ENCODE data around the gene WASHC4. TPM values are rescaled to one million over a fixed set of nuclear protein-coding genes. Genes with fewer than 3 reads are reported as not detected.

WASHC4 gene
- total RNA-seq, 1 experiment from 2014 or later: 25.5 TPM

DNA sequence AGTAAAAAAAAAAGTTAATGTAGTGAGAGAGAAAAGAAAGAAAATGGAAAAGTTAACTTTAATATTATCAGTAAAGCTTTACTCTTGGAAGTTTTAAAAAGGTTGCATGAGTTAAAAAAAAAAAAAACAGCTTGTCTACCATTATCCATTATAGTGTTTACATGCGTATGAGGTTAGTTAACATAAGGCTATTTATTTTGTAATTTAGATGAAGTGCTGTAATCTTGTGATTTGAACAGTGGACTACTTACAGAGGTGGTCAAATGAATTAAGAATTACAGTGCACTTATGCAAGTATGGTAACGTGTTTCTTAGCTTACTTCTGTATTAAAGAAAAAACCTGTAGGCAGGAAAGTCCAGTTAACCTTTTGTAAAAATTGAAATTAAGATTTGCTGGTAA is 30.7 kb downstream of the WASHC4 start:
- H2AFZ ChIP-seq (ENCODE audit: low read depth, low read length, poor library complexity, severe bottlenecking): no peak overlapping the region
- BruUV-seq (replicated peaks): no TSS peak
- peaks cover 10 to 19% of the 10 kb centered on the region in 2 experiments for H3K36me3 ChIP-seq (ENCODE audit: control insufficient read depth in 1 of 2, insufficient read depth in 2 of 2, low read length in 2 of 2)
- ChIA-PET CTCF (no interaction called here), RAD21 (ENCODE audit: low non-redundant PET in 1 of 2, low total read pairs in 2 of 2, uncharacterized antibody in 2 of 2, unreplicated experiment in 2 of 2) (no interaction called here), POLR2A (no interaction called here)
- H4K20me1 ChIP-seq (ENCODE audit: insufficient read depth): 0 out of 2 replicates have a peak, but pooled peaks cover 3% of the 10 kb centered on the region
- no peak overlapping the region for H3K27ac ChIP-seq (ENCODE audit: low read depth, low read length)
- no peak overlapping the region for H3K4me3 ChIP-seq (replicated peaks in 1 of 2; ENCODE audit: low read depth in 1 of 2, low read length in 2 of 2)
- ATAC-seq (no peak), DNase-seq (ENCODE audit: low read depth, low spot score) (no peak)
- no peaks in the 10 kb centered on the region for H3K9me3 ChIP-seq (ENCODE audit: control insufficient read depth in 1 of 2, insufficient read depth in 1 of 2, low read depth in 1 of 2, low read length in 2 of 2)
- no peak for TF ChIP-seq TCF7L2 (IDR thresholded peaks at IDR 0.05; ENCODE audit: borderline replicate concordance, extremely low read depth, insufficient read depth, insufficient read length)
- no peak for TF ChIP-seq POLR2A (IDR thresholded peaks at IDR 0.05; ENCODE audit: borderline replicate concordance, extremely low read depth, insufficient read depth, insufficient read length)
- TF ChIP-seq ZNF274 (IDR thresholded peaks at IDR 0.05; ENCODE audit: low read depth, low read length): no peak
- no peak for TF ChIP-seq ELF1 (IDR thresholded peaks at IDR 0.05; ENCODE audit: borderline replicate concordance, low read depth)
- no peak overlapping the region for H3K4me2 ChIP-seq (ENCODE audit: low read length)
- no peak overlapping the region for H3K9ac ChIP-seq (ENCODE audit: low read length)
- intact Hi-C loops (cut with micrococcal nuclease): no loop called here
- H3K9me2 ChIP-seq (ENCODE audit: insufficient read depth): no peaks in the 10 kb centered on the region
- H3K79me2 ChIP-seq (ENCODE audit: insufficient read depth, low read length): no peaks in the 10 kb centered on the region
- no peaks in the 10 kb centered on the region for H3K27me3 ChIP-seq (ENCODE audit: insufficient read depth, low read length)
- no peaks in the 10 kb centered on the region for H3K4me1 ChIP-seq (ENCODE audit: control insufficient read depth in 1 of 2, insufficient read depth in 2 of 2, low read length in 2 of 2)

DNA sequence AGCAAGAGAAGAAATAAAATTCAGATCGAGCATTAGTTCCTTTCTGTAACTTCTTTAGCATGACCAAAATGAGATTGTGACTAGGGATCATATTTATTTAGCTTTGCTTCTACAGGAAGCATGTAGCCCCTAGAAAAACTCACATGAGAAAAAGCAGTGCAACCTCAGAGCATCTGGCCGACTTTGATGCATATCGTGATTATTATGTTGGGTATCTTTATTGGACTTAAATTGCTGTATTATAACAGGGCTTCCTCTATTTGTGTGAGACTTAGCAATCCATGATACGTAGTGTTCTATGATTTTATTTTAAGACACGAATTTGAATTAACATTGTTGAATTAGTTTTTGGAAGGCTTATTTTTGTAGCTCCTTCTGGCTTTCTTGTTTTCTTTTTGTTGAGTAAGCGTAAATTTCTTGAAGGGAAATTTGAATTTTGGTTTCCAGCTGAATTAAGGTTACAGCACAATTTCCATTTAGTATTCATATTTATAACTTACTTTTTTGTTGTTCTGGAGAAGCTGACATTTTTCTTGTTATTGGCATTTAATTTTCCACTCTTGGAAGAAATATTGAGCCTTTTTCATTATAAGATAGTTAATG is 33.9 kb downstream of the WASHC4 start:
- Histone ChIP-seq H3K79me2 (ENCODE audit: insufficient read depth, low read length) (no peaks in the 10 kb centered on the region), H3K4me2 (ENCODE audit: low read length) (no peak overlapping the region), H3K4me1 (ENCODE audit: control insufficient read depth in 1 of 2, insufficient read depth in 2 of 2, low read length in 2 of 2) (no peaks in the 10 kb centered on the region), H3K9me2 (ENCODE audit: insufficient read depth) (no peaks in the 10 kb centered on the region), H3K27me3 (ENCODE audit: insufficient read depth, low read length) (no peaks in the 10 kb centered on the region), H4K20me1 (ENCODE audit: insufficient read depth) (0 out of 2 replicates have a peak, but pooled peaks cover 3% of the 10 kb centered on the region), H3K36me3 (ENCODE audit: control insufficient read depth in 1 of 2, insufficient read depth in 2 of 2, low read length in 2 of 2) (peaks cover 9 to 17% of the 10 kb centered on the region in 2 experiments; a peak in 3 of 4 replicates), H3K9me3 (ENCODE audit: control insufficient read depth in 1 of 2, insufficient read depth in 1 of 2, low read depth in 1 of 2, low read length in 2 of 2) (no peaks in the 10 kb centered on the region), H3K9ac (ENCODE audit: low read length) (no peak overlapping the region), H2AFZ (ENCODE audit: low read depth, low read length, poor library complexity, severe bottlenecking) (no peak overlapping the region), H3K4me3 (replicated peaks in 1 of 2; ENCODE audit: low read depth in 1 of 2, low read length in 2 of 2) (no peak overlapping the region), H3K27ac (ENCODE audit: low read depth, low read length) (no peak overlapping the region)
- POLR2A ChIA-PET: no interaction called here
- intact Hi-C loops (cut with micrococcal nuclease): no loop called here
- RAD21 ChIA-PET (ENCODE audit: low non-redundant PET in 1 of 2, low total read pairs in 2 of 2, uncharacterized antibody in 2 of 2, unreplicated experiment in 2 of 2): no interaction called here
- CTCF ChIA-PET: no interaction called here
- BruUV-seq (replicated peaks): no TSS peak
- DNase-seq (ENCODE audit: low read depth, low spot score) (no peak), ATAC-seq (no peak)
- TF ChIP-seq CBX3 (IDR thresholded peaks at IDR 0.05; ENCODE audit: low read depth) (no peak), SIN3A (IDR thresholded peaks at IDR 0.05; ENCODE audit: low read depth) (no peak), EGR1 (IDR thresholded peaks at IDR 0.05; ENCODE audit: low read depth) (no peak), POLR2AphosphoS5 (IDR thresholded peaks at IDR 0.05; ENCODE audit: low read depth, low read length) (no peak), ZNF274 (IDR thresholded peaks at IDR 0.05; ENCODE audit: low read depth, low read length) (no peak), EZH2phosphoT487 (IDR thresholded peaks at IDR 0.05; ENCODE audit: borderline replicate concordance) (no peak), SRF (IDR thresholded peaks at IDR 0.05; ENCODE audit: low read depth) (no peak), ZFX (IDR thresholded peaks at IDR 0.05) (no peak), EZH2 (IDR thresholded peaks at IDR 0.05) (no peak), YY1 (IDR thresholded peaks at IDR 0.05; ENCODE audit: extremely low read depth, insufficient replicate concordance, low read depth, low read length) (no peak), ELF1 (IDR thresholded peaks at IDR 0.05; ENCODE audit: borderline replicate concordance, low read depth) (no peak), FOSL1 (IDR thresholded peaks at IDR 0.05; ENCODE audit: low read depth) (no peak), TCF7L2 (IDR thresholded peaks at IDR 0.05; ENCODE audit: borderline replicate concordance, extremely low read depth, insufficient read depth, insufficient read length) (no peak)
- TF ChIP-seq, protein P1, sequence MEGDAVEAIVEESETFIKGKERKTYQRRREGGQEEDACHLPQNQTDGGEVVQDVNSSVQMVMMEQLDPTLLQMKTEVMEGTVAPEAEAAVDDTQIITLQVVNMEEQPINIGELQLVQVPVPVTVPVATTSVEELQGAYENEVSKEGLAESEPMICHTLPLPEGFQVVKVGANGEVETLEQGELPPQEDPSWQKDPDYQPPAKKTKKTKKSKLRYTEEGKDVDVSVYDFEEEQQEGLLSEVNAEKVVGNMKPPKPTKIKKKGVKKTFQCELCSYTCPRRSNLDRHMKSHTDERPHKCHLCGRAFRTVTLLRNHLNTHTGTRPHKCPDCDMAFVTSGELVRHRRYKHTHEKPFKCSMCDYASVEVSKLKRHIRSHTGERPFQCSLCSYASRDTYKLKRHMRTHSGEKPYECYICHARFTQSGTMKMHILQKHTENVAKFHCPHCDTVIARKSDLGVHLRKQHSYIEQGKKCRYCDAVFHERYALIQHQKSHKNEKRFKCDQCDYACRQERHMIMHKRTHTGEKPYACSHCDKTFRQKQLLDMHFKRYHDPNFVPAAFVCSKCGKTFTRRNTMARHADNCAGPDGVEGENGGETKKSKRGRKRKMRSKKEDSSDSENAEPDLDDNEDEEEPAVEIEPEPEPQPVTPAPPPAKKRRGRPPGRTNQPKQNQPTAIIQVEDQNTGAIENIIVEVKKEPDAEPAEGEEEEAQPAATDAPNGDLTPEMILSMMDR (IDR thresholded peaks at IDR 0.05 in 2 of 3, conservative IDR thresholded peaks at IDR 0.05 in 1 of 3; ENCODE audit: borderline replicate concordance in 1 of 3, insufficient read depth in 1 of 3, low read depth in 2 of 3, low read length in 2 of 3): no peak
- TF ChIP-seq, protein P2, sequence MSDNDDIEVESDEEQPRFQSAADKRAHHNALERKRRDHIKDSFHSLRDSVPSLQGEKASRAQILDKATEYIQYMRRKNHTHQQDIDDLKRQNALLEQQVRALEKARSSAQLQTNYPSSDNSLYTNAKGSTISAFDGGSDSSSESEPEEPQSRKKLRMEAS (IDR thresholded peaks at IDR 0.05): no peak
- TF ChIP-seq, protein P3, sequence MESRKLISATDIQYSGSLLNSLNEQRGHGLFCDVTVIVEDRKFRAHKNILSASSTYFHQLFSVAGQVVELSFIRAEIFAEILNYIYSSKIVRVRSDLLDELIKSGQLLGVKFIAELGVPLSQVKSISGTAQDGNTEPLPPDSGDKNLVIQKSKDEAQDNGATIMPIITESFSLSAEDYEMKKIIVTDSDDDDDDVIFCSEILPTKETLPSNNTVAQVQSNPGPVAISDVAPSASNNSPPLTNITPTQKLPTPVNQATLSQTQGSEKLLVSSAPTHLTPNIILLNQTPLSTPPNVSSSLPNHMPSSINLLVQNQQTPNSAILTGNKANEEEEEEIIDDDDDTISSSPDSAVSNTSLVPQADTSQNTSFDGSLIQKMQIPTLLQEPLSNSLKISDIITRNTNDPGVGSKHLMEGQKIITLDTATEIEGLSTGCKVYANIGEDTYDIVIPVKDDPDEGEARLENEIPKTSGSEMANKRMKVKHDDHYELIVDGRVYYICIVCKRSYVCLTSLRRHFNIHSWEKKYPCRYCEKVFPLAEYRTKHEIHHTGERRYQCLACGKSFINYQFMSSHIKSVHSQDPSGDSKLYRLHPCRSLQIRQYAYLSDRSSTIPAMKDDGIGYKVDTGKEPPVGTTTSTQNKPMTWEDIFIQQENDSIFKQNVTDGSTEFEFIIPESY (IDR thresholded peaks at IDR 0.05; ENCODE audit: extremely low read depth, insufficient replicate concordance, low read length): no peak

Measured in HCT116 (cell line).